NCI-H774 (cell line): ENCODE results near the gene PRRT1.
A peak's percentile ranks its signal among the peaks of the same experiment; 100 is the strongest.
"Not testable (repeated sequence)": the region's sequence is repeated elsewhere in the genome, so short reads cannot be mapped to it uniquely, and the experiment has no call there.

Experiments used
- DNase-seq: peaks from one replicate; lab custom pipeline; 2025; lab: John Stamatoyannopoulos, UW

PRRT1 gene

GRCh38 chr6:32120573-32121059 is 31.1 kb downstream of the PRRT1 start:
- no peak for DNase-seq

- peak; percentile 63 for DNase-seq
Measured at GRCh38 chr6:32118782-32119628, 32.7 kb downstream of the PRRT1 start.

DNA sequence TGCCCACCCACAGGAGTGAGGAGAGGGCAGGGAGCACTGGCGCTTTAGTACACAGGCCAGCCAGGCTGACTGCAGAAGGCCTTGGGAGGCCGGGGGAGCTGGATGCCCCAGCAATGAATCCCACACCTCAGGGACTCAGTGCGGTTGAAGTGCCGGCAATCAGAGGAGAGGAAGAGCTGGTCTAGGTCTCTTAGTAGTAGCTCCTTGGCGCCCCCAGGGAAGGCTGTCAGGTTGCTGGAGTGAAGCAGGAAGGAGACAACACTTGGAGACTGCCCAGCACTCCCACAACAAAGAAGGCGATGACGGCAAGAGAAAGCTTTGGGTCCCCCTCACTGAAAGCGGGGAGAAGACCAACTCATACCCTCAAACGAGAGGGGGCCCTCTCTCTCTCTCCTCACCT is 34.3 kb downstream of the PRRT1 start:
- DNase-seq = no peak

- no peak for DNase-seq
Measured at GRCh38 chr6:32116674-32117073, 35.1 kb downstream of the PRRT1 start.

DNA sequence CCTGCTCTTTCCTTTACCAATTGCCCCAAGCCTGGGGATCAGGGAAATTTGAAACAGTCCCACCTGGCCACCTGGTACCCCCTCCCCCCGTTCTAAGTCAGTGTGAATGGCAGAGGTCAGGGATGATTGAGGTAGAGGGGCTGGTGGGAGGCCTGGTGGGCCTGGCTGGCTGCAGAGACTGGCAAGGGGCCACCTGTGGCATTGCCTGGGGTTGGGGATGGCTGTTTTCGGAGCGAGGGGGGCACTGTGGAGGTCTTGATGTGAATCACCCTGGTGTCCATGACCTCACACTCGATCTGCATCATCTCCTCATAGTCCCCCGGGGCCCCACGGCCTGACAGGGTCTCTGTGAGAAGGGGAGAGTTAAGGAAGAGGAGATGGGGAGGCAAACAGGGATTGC is 36.1 kb downstream of the PRRT1 start:
- DNase-seq = no peak

GRCh38 chr6:32114796-32115195 is 36.9 kb downstream of the PRRT1 start:
- DNase-seq = no peak

DNA sequence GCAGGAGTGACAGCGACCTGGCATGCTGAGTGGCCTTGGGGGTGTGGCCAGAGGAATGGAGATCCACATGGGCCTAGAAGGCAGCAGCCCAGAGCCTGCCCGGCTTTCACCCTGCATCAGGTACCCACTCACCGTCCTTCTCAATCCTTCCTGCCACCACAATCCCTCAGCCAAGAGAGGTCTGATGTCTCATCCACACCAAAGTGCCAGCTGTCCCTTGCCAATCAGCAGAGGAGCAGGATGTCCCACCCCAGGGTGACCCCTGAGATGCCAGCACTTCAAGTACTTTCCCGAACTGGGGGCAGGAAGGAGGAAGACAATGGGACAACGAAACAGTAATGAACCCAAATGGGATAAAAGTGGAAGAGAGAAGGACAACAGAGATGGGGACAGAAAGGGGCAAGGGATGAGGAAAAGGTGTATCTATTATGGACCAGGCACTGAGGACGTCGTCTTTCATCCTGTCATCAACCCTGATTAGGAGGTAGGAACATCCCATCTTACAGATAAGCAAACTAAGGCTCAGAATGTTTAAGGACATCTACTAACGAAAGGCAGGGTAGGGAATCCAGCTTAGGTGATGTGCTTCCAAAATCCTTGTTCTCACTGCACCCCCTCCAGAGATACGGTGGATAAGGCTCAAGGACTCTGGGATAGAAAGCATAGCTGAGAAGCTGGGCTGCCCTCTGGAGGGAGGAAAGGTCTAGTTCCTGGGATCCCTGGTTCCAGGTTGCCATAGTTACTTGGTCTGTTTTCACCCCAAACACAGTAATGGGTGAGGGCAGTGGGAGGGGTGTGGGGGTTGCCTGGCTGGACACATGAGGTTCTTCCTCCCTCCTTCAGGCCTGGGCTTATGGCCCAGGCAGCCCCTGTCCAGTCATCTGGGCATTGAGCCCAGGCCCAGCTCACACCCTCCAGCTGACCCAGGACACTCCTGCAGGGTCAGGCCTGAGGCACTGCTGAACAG is 38.1 kb downstream of the PRRT1 start:
- no peak for DNase-seq

DNA sequence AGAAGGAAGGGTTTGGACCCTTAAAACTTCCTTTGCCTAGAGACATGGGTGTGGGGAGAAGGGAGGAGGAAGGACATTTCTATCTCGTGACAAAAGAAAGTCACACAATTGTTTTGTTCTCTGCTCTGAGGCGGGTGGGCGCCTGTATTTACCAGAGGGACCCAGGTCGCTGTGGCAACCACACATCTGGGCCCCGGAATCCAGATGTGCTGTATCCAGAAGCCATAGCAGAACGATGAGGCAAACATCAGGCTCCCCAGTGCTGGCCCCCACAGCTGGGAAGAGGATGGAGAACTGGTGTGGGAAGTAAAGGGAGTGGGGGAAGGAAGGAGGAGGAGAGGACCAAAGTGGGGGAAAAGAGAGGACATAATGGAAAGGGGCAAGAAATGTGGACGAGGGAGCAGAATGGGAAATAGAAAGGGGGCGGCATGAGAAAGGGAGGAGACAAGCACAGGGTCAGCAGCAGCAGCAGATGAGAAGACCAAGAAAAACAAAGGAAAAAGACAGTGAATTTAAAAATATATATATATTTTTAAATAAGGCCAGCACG is 39.2 kb downstream of the PRRT1 start:
- DNase-seq = no peak

DNA sequence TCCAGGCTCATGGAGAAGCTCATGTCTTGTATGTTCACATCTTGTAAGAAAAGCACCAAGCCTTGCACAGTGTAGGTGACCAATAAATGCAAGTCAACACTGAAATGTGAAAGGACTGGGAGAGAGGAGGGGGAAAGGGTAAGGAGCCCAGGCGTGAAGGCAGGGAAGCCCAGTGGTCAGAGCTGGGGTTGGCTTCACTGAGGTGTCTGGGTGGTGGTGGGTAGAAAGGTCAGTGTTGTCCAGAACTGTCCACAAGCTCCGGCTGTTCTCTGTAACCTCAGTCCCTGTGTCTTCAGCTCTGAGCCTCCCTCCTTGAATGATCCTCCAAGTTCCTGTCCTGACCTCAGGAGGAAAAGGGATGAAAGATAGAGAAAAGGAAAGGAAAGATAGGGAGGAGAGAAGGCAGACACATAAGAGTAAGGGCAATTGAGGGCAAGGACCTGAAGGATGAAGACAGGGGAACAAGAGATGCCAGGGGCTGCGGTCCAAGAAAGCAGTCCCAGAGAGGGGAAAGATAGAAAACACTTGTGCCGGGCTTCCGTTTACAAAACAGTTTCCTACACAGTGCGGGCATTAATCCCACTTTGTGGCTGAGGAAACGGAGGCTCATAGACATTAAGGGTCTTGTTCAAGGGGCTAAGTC is 40.2 kb downstream of the PRRT1 start:
- DNase-seq = no peak

GRCh38 chr6:32110632-32111031 is 41.1 kb downstream of the PRRT1 start:
- DNase-seq = peak; percentile 30

GRCh38 chr6:32109765-32110160 is 42.0 kb downstream of the PRRT1 start:
- no peak for DNase-seq

- DNase-seq = no peak
Measured at GRCh38 chr6:32109114-32109764, 42.5 kb downstream of the PRRT1 start, which contains the start of gene TNXB. Gene TNXB (minus strand): TSS chr6:32109338. CDS start chr6:32098198, 11,140 bp downstream.

DNA sequence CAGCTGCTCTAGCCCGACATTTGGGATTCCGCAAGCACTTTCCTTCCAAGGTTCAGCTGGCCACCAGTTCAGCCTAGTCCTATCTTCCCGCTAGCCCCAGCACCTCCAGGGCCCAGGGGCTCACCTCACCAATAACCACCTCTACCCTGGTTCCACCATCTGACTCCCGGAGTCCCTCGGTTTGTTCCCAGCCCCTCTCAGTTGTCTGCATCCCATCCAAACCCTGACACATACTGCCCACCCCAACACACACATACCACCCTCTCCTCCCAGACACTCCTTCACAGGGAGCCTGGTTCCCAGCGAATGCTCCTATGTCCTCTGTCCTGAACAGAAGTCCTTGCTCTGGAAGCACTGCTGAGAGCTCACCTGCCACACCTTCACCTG is 43.0 kb downstream of the PRRT1 start:
- DNase-seq = no peak

- no peak for DNase-seq
Measured at GRCh38 chr6:32108094-32108627, 43.6 kb downstream of the PRRT1 start.

DNA sequence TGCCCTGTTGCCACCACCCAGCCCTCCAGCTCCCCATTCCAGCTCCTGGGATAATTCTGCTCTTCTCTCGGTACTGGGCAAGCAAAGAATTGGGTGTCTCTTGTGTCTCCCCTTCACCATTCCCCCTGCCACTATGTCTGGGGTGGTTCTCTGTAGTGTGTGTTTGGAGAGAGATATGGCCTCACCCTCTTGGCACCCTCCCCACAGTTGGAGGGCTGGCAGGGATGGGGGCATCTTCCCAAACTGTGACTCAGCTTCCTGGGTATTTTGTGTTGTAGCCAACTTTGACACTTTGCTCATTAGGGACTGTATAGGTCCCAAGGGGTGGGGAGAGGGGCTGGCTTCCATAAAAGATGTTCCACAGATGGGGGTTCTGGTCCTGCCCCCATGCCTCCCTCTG is 44.3 kb downstream of the PRRT1 start:
- no peak for DNase-seq

DNA sequence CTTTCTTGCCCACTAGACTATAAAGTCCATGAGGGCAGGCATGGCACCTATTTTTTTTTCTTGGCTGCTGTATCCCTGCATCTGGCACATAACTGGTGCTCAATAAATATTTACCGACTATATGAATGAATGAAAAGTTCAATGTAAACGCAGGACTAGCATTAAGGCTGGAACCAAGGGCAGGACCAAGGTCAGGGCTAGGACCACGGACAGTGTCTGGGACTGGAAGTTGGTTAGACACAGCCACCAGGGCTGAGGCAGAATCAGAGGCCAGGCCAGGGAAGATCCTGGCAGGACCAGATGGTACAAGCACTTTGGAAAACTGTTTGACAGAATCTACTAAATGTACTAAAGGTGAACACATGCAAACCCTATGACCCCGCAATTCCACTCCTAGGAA is 46.3 kb downstream of the PRRT1 start:
- DNase-seq = no peak

GRCh38 chr6:32102255-32102654 is 49.5 kb downstream of the PRRT1 start:
- no peak for DNase-seq

DNA sequence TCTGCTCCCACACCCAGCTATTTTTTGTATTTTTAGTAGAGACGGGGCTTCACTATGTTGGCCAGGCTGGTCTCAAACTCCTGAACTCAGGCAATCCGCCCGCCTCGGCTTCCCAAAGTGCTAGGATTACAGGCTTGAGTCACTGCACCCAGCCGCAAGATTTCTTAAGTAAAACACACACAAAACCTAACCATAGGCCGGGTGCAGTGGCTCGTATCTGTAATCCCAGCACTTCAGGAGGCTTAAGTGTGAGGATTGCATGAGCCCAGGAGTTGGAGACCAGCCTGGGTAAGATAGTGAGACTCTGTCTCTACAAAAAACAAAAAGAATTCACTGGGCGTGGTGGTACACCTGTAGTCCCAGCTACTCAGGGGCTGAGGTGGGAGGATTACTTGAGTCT is 51.5 kb downstream of the PRRT1 start:
- DNase-seq = not testable (repeated sequence)
